CD4-positive, alpha-beta T cell treated with Interleukin-4 for 1 hour (primary cell): ENCODE data around the gene CHI3L1.

Source experiments
- DNase-seq, 2 donors: peaks; one replicate each; pipeline ENCODE4 v3.0.0-alpha.2; 2020 to 2022

CHI3L1 gene

GRCh38 chr1:203204756-203205155 lies 18.3 kb upstream of the CHI3L1 start:
- no peak for DNase-seq

- DNase-seq, result peak in 1 of 2 donors; percentile 26
Observed at GRCh38 chr1:203202431-203203245, 16.1 kb upstream of the CHI3L1 start.

- no peak for DNase-seq
Observed at GRCh38 chr1:203201516-203202205, 15.2 kb upstream of the CHI3L1 start.

GRCh38 chr1:203200916-203201315 lies 14.4 kb upstream of the CHI3L1 start:
- no peak for DNase-seq

- DNase-seq, result no peak
Observed at GRCh38 chr1:203199816-203200571, 13.5 kb upstream of the CHI3L1 start.

GRCh38 chr1:203199481-203199815 lies 12.9 kb upstream of the CHI3L1 start:
- no peak for DNase-seq

- DNase-seq, result no peak
Observed at GRCh38 chr1:203199002-203199401, 12.5 kb upstream of the CHI3L1 start.

GRCh38 chr1:203197625-203198024 lies 11.1 kb upstream of the CHI3L1 start:
- DNase-seq, result no peak

GRCh38 chr1:203196371-203196770 lies 9.9 kb upstream of the CHI3L1 start:
- no peak for DNase-seq

- no peak for DNase-seq
Observed at GRCh38 chr1:203190949-203191348, 4.4 kb upstream of the CHI3L1 start.

GRCh38 chr1:203189951-203190352 lies 3.4 kb upstream of the CHI3L1 start:
- no peak for DNase-seq

- DNase-seq, result no peak
Observed at GRCh38 chr1:203188686-203189232, 2.3 kb upstream of the CHI3L1 start.

- no peak for DNase-seq
Observed at GRCh38 chr1:203187689-203188264, 1.3 kb upstream of the CHI3L1 start.

GRCh38 chr1:203187304-203187685 lies 791 bp upstream of the CHI3L1 start:
- DNase-seq, result no peak

GRCh38 chr1:203186091-203186445 lies 436 bp downstream of the CHI3L1 start:
- DNase-seq, result no peak

- no peak for DNase-seq
Observed at GRCh38 chr1:203185585-203185984, 919 bp downstream of the CHI3L1 start.

GRCh38 chr1:203185061-203185461 lies 1.4 kb downstream of the CHI3L1 start:
- DNase-seq, result no peak

- no peak for DNase-seq
Observed at GRCh38 chr1:203184467-203184866, 2.0 kb downstream of the CHI3L1 start.

- no peak for DNase-seq
Observed at GRCh38 chr1:203183828-203184227, 2.7 kb downstream of the CHI3L1 start.

- no peak for DNase-seq
Observed at GRCh38 chr1:203182387-203182953, 4.0 kb downstream of the CHI3L1 start.

GRCh38 chr1:203181586-203182386 lies 4.7 kb downstream of the CHI3L1 start:
- DNase-seq, result no peak
